GM12892 (cell line): ENCODE results near the gene LRRC27.
"Not testable (repeated sequence)": the region's sequence is repeated elsewhere in the genome, so short reads cannot be mapped to it uniquely, and the experiment has no call there.

ENCODE experiments used
- DNase-seq: peaks from one replicate; pipeline ENCODE4 v3.0.0; 2011; ENCODE audit not compliant: insufficient read length
- FAIRE-seq: peaks from 2 replicates; lab custom pipeline; 2011; peaks lifted over from hg19 to GRCh38; lab: Jason Lieb, UNC
- POLR2A ChIP-seq: IDR thresholded peaks from 2 replicates; pipeline ENCODE4 v1.6.1; 2011; ENCODE audit warnings: low read depth, low read length, control low read depth
- POLR2AphosphoS5 ChIP-seq: IDR thresholded peaks from 2 replicates; pipeline ENCODE4 v1.6.1; 2011; ENCODE audit warnings: low read depth, low read length, control low read depth
- TAF1 ChIP-seq: IDR thresholded peaks from 2 replicates; pipeline ENCODE4 v1.6.1; 2011; ENCODE audit warnings: low read depth, mild to moderate bottlenecking, control low read depth, low read length, borderline replicate concordance

Gene LRRC27

GRCh38 chr10:132371641-132372081 lies 39.7 kb downstream of the LRRC27 start:
- FAIRE-seq, result no peak
- TF ChIP-seq TAF1, result no peak
- no peak for TF ChIP-seq POLR2AphosphoS5
- no peak for TF ChIP-seq POLR2A
- no peak for DNase-seq

- FAIRE-seq (no peak), DNase-seq (no peak)
- TF ChIP-seq POLR2AphosphoS5, result no peak
- TF ChIP-seq POLR2A, result no peak
- no peak for TF ChIP-seq TAF1
Measured at GRCh38 chr10:132372516-132373095, 40.6 kb downstream of the LRRC27 start.

- DNase-seq (no peak), FAIRE-seq (no peak)
- TF ChIP-seq POLR2A (no peak), TAF1 (no peak), POLR2AphosphoS5 (no peak)
Measured at GRCh38 chr10:132373241-132373955, 41.4 kb downstream of the LRRC27 start.

GRCh38 chr10:132374176-132374575 lies 42.2 kb downstream of the LRRC27 start:
- FAIRE-seq (no peak), DNase-seq (no peak)
- TF ChIP-seq POLR2A (no peak), TAF1 (no peak), POLR2AphosphoS5 (no peak)

- DNase-seq (no peak), FAIRE-seq (no peak)
- TF ChIP-seq TAF1 (no peak), POLR2A (no peak), POLR2AphosphoS5 (no peak)
Measured at GRCh38 chr10:132374612-132375011, 42.6 kb downstream of the LRRC27 start.

GRCh38 chr10:132375116-132375794 lies 43.3 kb downstream of the LRRC27 start:
- no peak for FAIRE-seq
- TF ChIP-seq POLR2A (no peak), POLR2AphosphoS5 (no peak), TAF1 (no peak)
- DNase-seq, result no peak

- FAIRE-seq (no peak), DNase-seq (no peak)
- no peak for TF ChIP-seq POLR2A
- no peak for TF ChIP-seq TAF1
- no peak for TF ChIP-seq POLR2AphosphoS5
Measured at GRCh38 chr10:132375795-132376297, 43.9 kb downstream of the LRRC27 start.

GRCh38 chr10:132376394-132376851 lies 44.4 kb downstream of the LRRC27 start:
- DNase-seq (no peak), FAIRE-seq (no peak)
- TF ChIP-seq POLR2AphosphoS5, result no peak
- TF ChIP-seq TAF1, result no peak
- TF ChIP-seq POLR2A, result no peak

GRCh38 chr10:132377326-132377725 lies 45.3 kb downstream of the LRRC27 start:
- no peak for DNase-seq
- FAIRE-seq, result no peak
- TF ChIP-seq POLR2AphosphoS5, result no peak
- TF ChIP-seq TAF1, result no peak
- TF ChIP-seq POLR2A, result no peak

GRCh38 chr10:132379026-132379425 lies 47.0 kb downstream of the LRRC27 start:
- not testable (repeated sequence) for FAIRE-seq

GRCh38 chr10:132380986-132381385 lies 49.0 kb downstream of the LRRC27 start:
- FAIRE-seq, result not testable (repeated sequence)

More at GRCh38 chr10:132379026-132379425, 47.0 kb downstream of the LRRC27 start:
- not testable (repeated sequence) for DNase-seq

GRCh38 chr10:132381741-132382140 lies 49.7 kb downstream of the LRRC27 start:
- FAIRE-seq (no peak), DNase-seq (no peak)
- no peak for TF ChIP-seq POLR2AphosphoS5

More at GRCh38 chr10:132380986-132381385, 49.0 kb downstream of the LRRC27 start:
- DNase-seq, result not testable (repeated sequence)
